GM10248 (cell line): ENCODE results near the gene FCN3.
"Not testable (repeated sequence)": the region's sequence is repeated elsewhere in the genome, so short reads cannot be mapped to it uniquely, and the experiment has no call there.

Experiments
- CTCF ChIA-PET: fragments of 300-600 bp; sonication (Branson Sonifier 250); formaldehyde crosslinking; extraction: SDS; loops from one replicate; lab custom pipeline; 2021; ENCODE audit warnings: antibody characterized with exemption; lab: Yijun Ruan, JAX
- POLR2A ChIA-PET: fragments of 350-650 bp; sonication (Branson Sonifier 250); formaldehyde crosslinking; extraction: SDS; loops from one replicate; lab custom pipeline; 2020; ENCODE audit warnings: antibody characterized with exemption; lab: Yijun Ruan, JAX
- DNase-seq: peaks from one replicate; pipeline ENCODE4 v3.0.0; 2012; ENCODE audit errors: extremely low spot score
- CTCF ChIP-seq: IDR thresholded peaks from 2 replicates; pipeline ENCODE4 v1.5.1; 2012; ENCODE audit warnings: mild to moderate bottlenecking, low read depth; ENCODE audit errors: extremely low read depth, missing control alignments, control extremely low read depth

The FCN3 gene

GRCh38 chr1:27414091-27414490, 39.5 kb upstream of the FCN3 start:
- CTCF ChIA-PET, result interaction anchor here (0.7 to 5.1 kb wide), 11 partner anchors 9 to 250 kb away, joined by 3 to 41 read pairs (median 6); no protein-coding TSS in a partner anchor
- no peak for TF ChIP-seq CTCF
- POLR2A ChIA-PET, result no interaction called here
- no peak for DNase-seq

GRCh38 chr1:27413004-27413403, 38.4 kb upstream of the FCN3 start:
- ChIA-PET POLR2A (interaction anchor here (0.6 kb wide), 1 partner anchor 258 kb away, joined by 4 read pairs; no protein-coding TSS in a partner anchor), CTCF (interaction anchor here (0.9 to 5.1 kb wide), 8 partner anchors 11 to 195 kb away, joined by 3 to 41 read pairs (median 6); no protein-coding TSS in a partner anchor)
- TF ChIP-seq CTCF, result no peak

GRCh38 chr1:27412502-27412901, 37.9 kb upstream of the FCN3 start:
- POLR2A ChIA-PET, result interaction anchor here (0.6 kb wide), 1 partner anchor 258 kb away, joined by 4 read pairs; no protein-coding TSS in a partner anchor
- CTCF ChIA-PET, result interaction anchor here (0.9 to 5.1 kb wide), 8 partner anchors 10 to 195 kb away, joined by 3 to 41 read pairs (median 6); no protein-coding TSS in a partner anchor
- no peak for DNase-seq
- TF ChIP-seq CTCF, result no peak

More at GRCh38 chr1:27413004-27413403, 38.4 kb upstream of the FCN3 start:
- no peak for DNase-seq

- no peak for DNase-seq
- ChIA-PET POLR2A (no interaction called here), CTCF (interaction anchor here (0.7 to 2.0 kb wide), 11 partner anchors 15 to 259 kb away, joined by 3 to 7 read pairs (median 5); partner anchors contain the start of gene WASF2)
- TF ChIP-seq CTCF, result no peak
Measured at GRCh38 chr1:27410709-27411108, 36.1 kb upstream of the FCN3 start.

- ChIA-PET POLR2A (no interaction called here), CTCF (interaction anchor here (1.4 to 2.0 kb wide), 6 partner anchors 22 to 113 kb away, joined by 3 to 7 read pairs (median 5); partner anchors contain the start of gene WASF2)
- TF ChIP-seq CTCF, result no peak
- DNase-seq, result no peak
Measured at GRCh38 chr1:27409669-27410068, 35.0 kb upstream of the FCN3 start.

- no peak for TF ChIP-seq CTCF
- no peak for DNase-seq
- ChIA-PET POLR2A (no interaction called here), CTCF (interaction anchor here (1.4 to 1.5 kb wide), 2 partner anchors 14 to 32 kb away, joined by 3 read pairs; no protein-coding TSS in a partner anchor)
Measured at GRCh38 chr1:27408151-27408550, 33.5 kb upstream of the FCN3 start.

- CTCF ChIA-PET, result interaction anchor here (1.0 to 14.3 kb wide), 4 partner anchors 9 to 108 kb away, joined by 3 to 324 read pairs (median 4); no protein-coding TSS in a partner anchor
- DNase-seq, POLR2A ChIA-PET: not testable (repeated sequence)
Measured at GRCh38 chr1:27406791-27407190, 32.2 kb upstream of the FCN3 start.
